A673 (cell line): ENCODE results near the gene MYO1E. TPM values are rescaled to one million over a fixed set of nuclear protein-coding genes. Genes with fewer than 3 reads are reported as not detected.

Experiments used
- BruUV-seq: library from RNA; stranded (reverse); fragments of 400-500 nt; replicated peaks from 2 replicates; lab custom pipeline; 2021; lab: Mats Ljungman, UMichigan
- CTCF ChIA-PET: fragments of 300-600 bp; sonication (Branson Sonifier 250); formaldehyde crosslinking; loops from one replicate; lab custom pipeline; 2022; ENCODE audit warnings: antibody characterized with exemption; lab: Charles Lee
- POLR2A ChIA-PET: fragments of 300-600 bp; sonication (Branson Sonifier 250); formaldehyde crosslinking; loops from one replicate; lab custom pipeline; 2022; ENCODE audit warnings: antibody characterized with exemption; ENCODE audit not compliant: low non-redundant PET; lab: Charles Lee
- DNase-seq: peaks from one replicate; pipeline ENCODE4 v3.0.0-alpha.2; 2015; ENCODE audit warnings: low spot score
- H3K27ac ChIP-seq: fragments of 200-600 bp; sonication (generic); 2 replicates; pipeline ENCODE4 v1.5.1; 2016; ENCODE audit warnings: mixed run types, low read depth, mild to moderate bottlenecking, mixed read lengths, antibody characterized with exemption, low read length; ENCODE audit not compliant: poor library complexity, severe bottlenecking
- H3K27me3 ChIP-seq: fragments of 200-600 bp; sonication (generic); replicated peaks from 2 replicates; pipeline ENCODE4 v1.6.1; 2017; ENCODE audit warnings: mixed run types, low read depth, mild to moderate bottlenecking, mixed read lengths, antibody characterized with exemption, low read length; ENCODE audit not compliant: insufficient read depth, poor library complexity
- H3K36me3 ChIP-seq: fragments of 200-600 bp; sonication (generic); 2 replicates; pipeline ENCODE4 v1.6.1; 2016; ENCODE audit warnings: mixed run types, mild to moderate bottlenecking, mixed read lengths, antibody characterized with exemption, low read length; ENCODE audit not compliant: insufficient read depth, poor library complexity, severe bottlenecking
- H3K4me1 ChIP-seq: fragments of 200-600 bp; sonication (generic); 2 replicates; pipeline ENCODE4 v1.6.1; 2017; ENCODE audit warnings: mixed run types, mild to moderate bottlenecking, mixed read lengths, antibody characterized with exemption, low read length; ENCODE audit not compliant: insufficient read depth, poor library complexity, severe bottlenecking
- H3K4me3 ChIP-seq: fragments of 200-600 bp; sonication (generic); 2 replicates; pipeline ENCODE4 v1.5.1; 2016; ENCODE audit warnings: low read depth, mixed run types, mild to moderate bottlenecking, mixed read lengths, low read length; ENCODE audit not compliant: poor library complexity, severe bottlenecking
- H3K9me3 ChIP-seq: fragments of 200-600 bp; sonication (generic); 2 replicates; pipeline ENCODE4 v1.6.1; 2016; ENCODE audit warnings: mixed run types, low read depth, mild to moderate bottlenecking, mixed read lengths, antibody characterized with exemption, low read length; ENCODE audit not compliant: poor library complexity, severe bottlenecking
- EZH2 ChIP-seq: fragments of 200-600 bp; sonication (generic); IDR thresholded peaks from 2 replicates; pipeline ENCODE4 v1.6.1; 2017; ENCODE audit warnings: borderline replicate concordance, low read depth, mild to moderate bottlenecking, mixed read lengths, antibody characterized with exemption, low read length; ENCODE audit not compliant: poor library complexity, severe bottlenecking
- intact Hi-C: fragments of 100-400 bp; cut with micrococcal nuclease; formaldehyde crosslinking; loops from one replicate; pipeline ENCODE4 v1.10.0; 2022; ENCODE audit not compliant: unreplicated experiment
- total RNA-seq: library from RNA; stranded (reverse); gene quantifications from 2 replicates; pipeline ENCODE4 v1.2.3, GENCODE V29; 2021
- TF ChIP-seq, protein P1 (sequence below): fragments of 300-800, 200-600 bp; sonication (generic); conservative IDR thresholded peaks from 2 replicates; pipeline ENCODE4 v1.5.1; 2017; ENCODE audit warnings: low read depth, mild to moderate bottlenecking, antibody characterized with exemption, low read length, moderate library complexity, mixed read lengths

Gene MYO1E
- total RNA-seq, 1 experiment from 2014 or later: 7.9 TPM

DNA sequence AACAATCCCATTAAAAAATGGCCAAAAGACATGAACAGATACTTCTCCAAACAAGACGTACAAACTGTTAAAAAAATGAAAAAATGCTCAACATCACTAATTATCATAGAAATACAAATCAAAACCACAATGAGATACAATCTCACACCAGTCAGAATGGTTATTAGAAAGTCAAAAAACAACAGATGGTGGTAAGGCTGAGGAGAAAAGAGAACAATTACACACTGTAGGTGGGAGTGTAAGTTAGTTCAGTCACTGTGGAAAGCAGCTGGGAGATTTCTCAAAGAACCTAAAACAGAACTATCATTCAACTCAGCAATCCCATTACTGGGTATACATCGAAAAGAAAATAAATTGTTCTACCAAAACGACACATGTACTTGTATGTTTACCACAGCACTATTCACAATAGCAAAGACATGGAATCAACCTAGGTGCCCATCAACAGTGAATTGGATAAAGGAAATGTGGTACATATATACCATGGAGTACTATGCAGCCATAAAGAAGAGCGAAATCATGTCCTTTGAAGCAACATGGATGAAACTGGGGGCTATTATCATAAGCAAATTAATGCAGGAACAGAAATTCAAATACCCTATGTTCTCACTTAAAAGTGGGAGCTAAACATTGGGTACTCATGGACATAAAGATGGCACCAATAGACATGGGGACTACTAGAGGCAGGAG is 51.5 kb downstream of the MYO1E start:
- ChIA-PET CTCF (no interaction called here), POLR2A (interaction anchor here (0.7 kb wide), 1 partner anchor 21 kb away, joined by 3 read pairs; no protein-coding TSS in a partner anchor)
- Histone ChIP-seq H3K4me1 (no peaks in the 10 kb centered on the region), H3K27ac (no peak overlapping the region), H3K4me3 (no peak overlapping the region), H3K27me3 (no peaks in the 10 kb centered on the region), H3K9me3 (no peaks in the 10 kb centered on the region), H3K36me3 (no peaks in the 10 kb centered on the region)
- intact Hi-C loops: no loop called here
- TF ChIP-seq EZH2: no peak
- TF ChIP-seq, protein P1, sequence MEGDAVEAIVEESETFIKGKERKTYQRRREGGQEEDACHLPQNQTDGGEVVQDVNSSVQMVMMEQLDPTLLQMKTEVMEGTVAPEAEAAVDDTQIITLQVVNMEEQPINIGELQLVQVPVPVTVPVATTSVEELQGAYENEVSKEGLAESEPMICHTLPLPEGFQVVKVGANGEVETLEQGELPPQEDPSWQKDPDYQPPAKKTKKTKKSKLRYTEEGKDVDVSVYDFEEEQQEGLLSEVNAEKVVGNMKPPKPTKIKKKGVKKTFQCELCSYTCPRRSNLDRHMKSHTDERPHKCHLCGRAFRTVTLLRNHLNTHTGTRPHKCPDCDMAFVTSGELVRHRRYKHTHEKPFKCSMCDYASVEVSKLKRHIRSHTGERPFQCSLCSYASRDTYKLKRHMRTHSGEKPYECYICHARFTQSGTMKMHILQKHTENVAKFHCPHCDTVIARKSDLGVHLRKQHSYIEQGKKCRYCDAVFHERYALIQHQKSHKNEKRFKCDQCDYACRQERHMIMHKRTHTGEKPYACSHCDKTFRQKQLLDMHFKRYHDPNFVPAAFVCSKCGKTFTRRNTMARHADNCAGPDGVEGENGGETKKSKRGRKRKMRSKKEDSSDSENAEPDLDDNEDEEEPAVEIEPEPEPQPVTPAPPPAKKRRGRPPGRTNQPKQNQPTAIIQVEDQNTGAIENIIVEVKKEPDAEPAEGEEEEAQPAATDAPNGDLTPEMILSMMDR: no peak
- no peak for DNase-seq
- no TSS peak for BruUV-seq

DNA sequence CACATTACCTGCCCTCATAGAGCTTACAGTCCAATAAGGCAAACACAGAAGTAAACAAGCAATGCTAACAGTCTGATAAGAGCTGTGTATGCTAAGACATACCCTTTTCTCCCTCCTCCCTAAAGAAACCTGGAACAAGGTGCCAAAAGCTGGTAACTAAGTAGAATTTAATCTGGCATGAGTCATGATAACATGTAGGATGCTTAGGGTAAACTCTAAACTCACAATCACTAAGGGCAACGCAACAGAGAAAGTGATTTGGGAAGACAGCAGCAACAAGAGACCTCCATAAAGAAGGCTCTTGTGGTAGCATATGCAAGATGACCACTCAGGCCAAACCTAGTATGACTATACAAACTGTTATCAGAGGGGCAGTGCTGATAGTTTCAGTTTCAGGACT is 55.5 kb downstream of the MYO1E start:
- intact Hi-C loops: no loop called here
- BruUV-seq: no TSS peak
- POLR2A ChIA-PET: no interaction called here
- H3K4me3 ChIP-seq: no peak overlapping the region
- CTCF ChIA-PET: no interaction called here
- H3K9me3 ChIP-seq: no peaks in the 10 kb centered on the region
- no peaks in the 10 kb centered on the region for H3K36me3 ChIP-seq
- TF ChIP-seq, protein P1: no peak
- TF ChIP-seq EZH2: no peak
- no peaks in the 10 kb centered on the region for H3K27me3 ChIP-seq
- H3K4me1 ChIP-seq: no peaks in the 10 kb centered on the region
- no peak overlapping the region for H3K27ac ChIP-seq
- no peak for DNase-seq

DNA sequence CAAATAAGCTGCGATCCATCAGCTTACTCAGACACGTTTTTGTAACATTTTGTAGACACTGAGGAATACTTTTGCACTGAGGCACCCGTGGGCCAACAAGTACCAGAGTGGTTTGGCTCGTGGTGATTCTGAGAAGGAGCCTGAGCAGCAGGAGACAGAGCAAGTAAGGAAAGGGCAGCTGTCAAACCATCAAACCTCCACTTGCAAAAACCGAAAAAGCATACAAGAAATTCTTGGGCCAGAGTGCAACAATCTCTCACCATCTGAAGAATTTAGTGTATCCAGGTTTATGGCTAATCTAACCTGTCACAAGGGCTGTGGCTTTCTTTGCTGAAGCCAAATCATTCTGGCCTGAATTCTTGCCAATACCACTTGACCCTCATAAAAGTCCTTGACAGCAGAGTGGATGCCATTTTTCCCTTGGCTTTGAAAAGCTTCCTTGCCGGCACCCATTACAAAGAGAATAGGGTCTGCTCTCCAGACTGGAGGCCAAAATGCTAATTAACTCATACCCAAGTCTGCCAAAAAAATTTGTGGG is 56.7 kb downstream of the MYO1E start:
- POLR2A ChIA-PET: no interaction called here
- CTCF ChIA-PET: no interaction called here
- BruUV-seq: no TSS peak
- Histone ChIP-seq H3K27me3 (no peaks in the 10 kb centered on the region), H3K9me3 (no peaks in the 10 kb centered on the region), H3K4me1 (no peaks in the 10 kb centered on the region), H3K36me3 (no peaks in the 10 kb centered on the region), H3K4me3 (no peak overlapping the region), H3K27ac (no peak overlapping the region)
- DNase-seq: no peak
- intact Hi-C loops: no loop called here
- TF ChIP-seq, protein P1: no peak
- TF ChIP-seq EZH2: no peak
